ENCODE data around the gene KCP.
A peak's percentile ranks its signal among the peaks of the same experiment; 100 is the strongest.
"Not testable (repeated sequence)": the region's sequence is repeated elsewhere in the genome, so short reads cannot be mapped to it uniquely, and the experiment has no call there.

Gene KCP

GRCh38 chr7:128945668-128946366 lies 35.3 kb upstream of the KCP start:
- FAIRE-seq (no peak), DNase-seq (ENCODE audit: insufficient read length) (no peak)
- TF ChIP-seq TAF1 (IDR thresholded peaks at IDR 0.05; ENCODE audit: borderline replicate concordance, low read depth, low read length) (no peak), POLR2AphosphoS5 (IDR thresholded peaks at IDR 0.05; ENCODE audit: low read depth, low read length) (0 out of 2 replicates have a peak, but pooled peaks have one; percentile 19)

DNA sequence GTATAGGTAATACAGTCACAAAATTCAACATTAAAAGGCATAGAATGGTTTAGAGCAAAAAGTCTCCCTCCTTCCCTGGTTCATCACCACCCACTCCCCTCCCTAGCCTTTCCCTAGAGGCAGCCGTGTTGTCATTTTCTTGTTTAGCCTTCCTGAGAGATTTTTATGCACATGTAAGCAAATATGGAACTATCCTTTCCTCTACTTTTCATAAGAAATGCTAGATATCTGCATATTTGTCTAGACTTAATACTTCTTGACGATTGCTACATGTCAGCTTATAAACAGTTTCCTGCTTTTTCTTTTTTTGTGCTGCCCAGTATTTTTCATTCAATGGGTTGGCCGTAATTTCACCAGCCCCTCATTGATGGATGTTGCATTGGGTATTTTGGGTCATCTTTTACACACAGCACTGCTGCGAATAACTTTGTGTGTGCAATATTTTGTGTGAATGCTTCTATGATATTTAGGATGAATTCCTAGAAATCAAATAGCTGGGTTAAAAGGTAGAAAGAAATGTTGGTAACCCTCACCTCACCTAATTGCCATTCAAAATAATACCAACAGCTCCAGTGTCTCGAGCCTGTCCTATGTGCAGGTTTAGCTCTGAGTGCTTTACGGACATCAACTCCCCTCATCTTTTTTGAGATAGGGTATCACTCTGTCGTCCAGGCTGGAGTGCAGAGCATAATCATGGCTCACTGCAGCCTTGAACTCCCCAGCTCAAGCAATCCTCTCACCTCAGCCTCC lies 34.2 kb upstream of the KCP start:
- FAIRE-seq (no peak), DNase-seq (ENCODE audit: insufficient read length) (no peak)
- no peak for TF ChIP-seq TAF1 (IDR thresholded peaks at IDR 0.05; ENCODE audit: borderline replicate concordance, low read depth, low read length)
- no peak for TF ChIP-seq POLR2AphosphoS5 (IDR thresholded peaks at IDR 0.05; ENCODE audit: low read depth, low read length)
- no peak for TF ChIP-seq POLR2A (IDR thresholded peaks at IDR 0.05; ENCODE audit: low read depth, low read length)

DNA sequence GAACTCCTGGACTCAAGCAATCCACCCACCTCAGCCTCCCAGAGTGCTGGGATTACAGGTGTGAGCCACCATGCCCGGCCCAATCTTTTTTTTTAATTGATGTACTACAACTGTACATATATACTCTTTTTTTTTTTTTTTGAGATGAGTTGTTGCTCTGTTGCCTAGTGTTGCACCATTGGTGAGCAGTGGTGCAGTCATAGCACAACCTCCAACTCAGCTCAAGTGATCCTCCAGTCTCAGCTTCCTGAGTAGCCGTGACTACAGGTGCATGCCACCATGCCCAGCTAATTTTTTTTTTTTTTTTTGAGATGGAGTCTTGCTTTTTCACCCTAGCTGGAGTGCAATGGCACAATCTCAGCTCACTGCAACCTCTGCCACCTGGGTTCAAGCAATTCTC lies 32.7 kb upstream of the KCP start:
- DNase-seq (ENCODE audit: insufficient read length); FAIRE-seq: not testable (repeated sequence)

DNA sequence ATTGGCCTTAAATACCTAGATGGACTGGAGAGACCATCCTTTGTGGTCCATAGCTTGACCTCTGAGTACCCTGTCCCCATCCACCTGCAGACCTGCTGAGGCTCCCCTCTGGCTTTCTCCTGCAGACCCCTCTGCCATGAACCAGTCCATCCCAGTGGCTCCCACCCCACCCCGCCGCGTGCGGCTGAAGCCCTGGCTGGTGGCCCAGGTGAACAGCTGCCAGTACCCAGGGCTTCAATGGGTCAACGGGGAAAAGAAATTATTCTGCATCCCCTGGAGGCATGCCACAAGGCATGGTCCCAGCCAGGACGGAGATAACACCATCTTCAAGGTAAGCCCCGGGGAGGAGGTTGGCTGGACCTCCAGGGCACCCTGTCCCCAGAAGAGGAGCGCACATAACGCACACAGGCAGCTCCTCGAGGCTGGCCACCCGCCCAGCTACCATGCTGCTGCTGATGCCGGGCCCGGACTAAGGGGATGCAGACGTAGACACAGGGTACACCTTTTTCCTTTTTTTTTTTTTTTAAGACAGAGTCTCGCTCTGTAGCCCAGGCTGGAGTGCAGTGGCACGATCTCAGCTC lies 31.5 kb upstream of the KCP start:
- no peak for FAIRE-seq
- no peak for TF ChIP-seq POLR2AphosphoS5 (IDR thresholded peaks at IDR 0.05; ENCODE audit: low read depth, low read length)
- TF ChIP-seq TAF1 (IDR thresholded peaks at IDR 0.05; ENCODE audit: borderline replicate concordance, low read depth, low read length) = no peak
- no peak for TF ChIP-seq POLR2A (IDR thresholded peaks at IDR 0.05; ENCODE audit: low read depth, low read length)
- no peak for DNase-seq (ENCODE audit: insufficient read length)

- no peak for TF ChIP-seq TAF1 (IDR thresholded peaks at IDR 0.05; ENCODE audit: borderline replicate concordance, low read depth, low read length)
- TF ChIP-seq POLR2A (IDR thresholded peaks at IDR 0.05; ENCODE audit: low read depth, low read length) = no peak
- no peak for TF ChIP-seq POLR2AphosphoS5 (IDR thresholded peaks at IDR 0.05; ENCODE audit: low read depth, low read length)
- DNase-seq (ENCODE audit: insufficient read length) (no peak), FAIRE-seq (no peak)
Observed at GRCh38 chr7:128941323-128941890, 30.9 kb upstream of the KCP start.

DNA sequence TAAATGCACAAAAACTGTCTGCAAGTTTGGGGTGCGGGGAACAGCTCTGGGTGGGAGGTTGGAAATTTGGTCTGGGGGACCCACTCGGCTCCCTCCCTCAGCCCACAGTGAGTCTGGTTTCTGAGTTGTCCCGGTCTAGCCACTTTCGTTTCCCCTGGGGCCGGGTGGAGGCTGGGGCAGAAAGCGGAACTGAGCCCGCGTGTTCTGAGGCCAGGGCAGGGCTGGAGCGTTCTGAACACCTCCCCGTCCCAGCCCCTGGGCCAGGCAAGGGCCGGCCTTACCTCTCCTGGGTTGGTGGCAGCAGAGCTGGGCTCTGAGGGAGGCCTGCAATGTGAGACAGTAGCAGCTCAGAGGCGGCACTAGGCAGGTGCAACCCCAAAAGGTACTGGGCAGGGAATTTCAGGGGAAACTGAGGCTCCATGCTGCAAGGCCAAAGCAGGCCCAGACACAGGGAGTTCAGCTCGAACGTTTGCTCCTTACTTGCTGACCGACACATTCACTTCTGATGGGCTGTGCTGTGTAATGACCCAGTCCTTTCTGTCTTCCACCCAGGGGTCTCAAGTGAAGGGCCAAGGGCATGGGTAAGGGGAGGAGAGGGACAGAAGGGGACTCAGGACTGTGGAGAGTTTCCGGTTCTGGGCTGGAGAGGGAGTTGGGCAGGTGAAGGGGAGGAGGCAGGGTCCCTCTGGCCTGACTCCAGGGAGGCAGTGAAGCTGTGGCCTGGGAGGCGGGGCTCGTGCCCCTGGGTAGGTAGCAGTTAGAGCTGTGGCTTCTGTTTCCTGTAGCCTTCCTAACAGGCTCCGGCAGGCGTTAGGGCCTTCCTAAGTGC lies 30.2 kb upstream of the KCP start:
- DNase-seq (ENCODE audit: insufficient read length) = peak; percentile 91
- peak; percentile 96 for FAIRE-seq
- TF ChIP-seq POLR2A (IDR thresholded peaks at IDR 0.05; ENCODE audit: low read depth, low read length) (peak; percentile 80; the same call in 1 of the 2 replicates), POLR2AphosphoS5 (IDR thresholded peaks at IDR 0.05; ENCODE audit: low read depth, low read length) (peak; percentile 12; the same call in 1 of the 2 replicates), TAF1 (IDR thresholded peaks at IDR 0.05; ENCODE audit: borderline replicate concordance, low read depth, low read length) (peak; percentile 81)

DNA sequence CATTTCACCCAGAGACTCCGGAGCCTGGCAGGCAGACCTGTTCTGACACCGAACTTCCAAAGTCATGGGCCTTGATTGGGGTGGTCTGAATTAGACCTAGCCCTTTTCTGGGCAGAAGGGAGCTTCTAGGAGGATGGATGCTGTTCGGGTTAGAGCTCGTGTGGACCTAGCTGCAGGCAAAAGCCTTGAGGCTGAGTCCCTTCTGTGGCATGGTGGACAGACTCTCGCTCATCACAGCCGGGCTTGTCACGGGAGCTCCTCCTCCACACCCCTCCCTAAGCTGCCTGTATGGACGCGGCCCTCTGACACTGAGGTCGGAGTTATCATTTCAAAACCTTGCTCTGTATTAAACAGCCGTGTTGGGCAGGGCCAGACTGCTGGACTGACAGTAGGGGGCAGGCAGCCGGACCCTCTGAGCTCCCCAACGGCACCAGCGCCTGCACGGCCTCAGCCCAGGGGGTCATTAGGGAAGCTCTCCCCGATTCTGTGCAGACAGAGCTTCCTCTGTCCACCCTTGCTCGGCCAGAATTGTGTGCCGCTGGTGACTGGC lies 29.4 kb upstream of the KCP start:
- DNase-seq (ENCODE audit: insufficient read length) (peak; percentile 59), FAIRE-seq (no peak)
- TF ChIP-seq TAF1 (IDR thresholded peaks at IDR 0.05; ENCODE audit: borderline replicate concordance, low read depth, low read length) (no peak), POLR2AphosphoS5 (IDR thresholded peaks at IDR 0.05; ENCODE audit: low read depth, low read length) (peak; percentile 68), POLR2A (IDR thresholded peaks at IDR 0.05; ENCODE audit: low read depth, low read length) (peak; percentile 39)

DNA sequence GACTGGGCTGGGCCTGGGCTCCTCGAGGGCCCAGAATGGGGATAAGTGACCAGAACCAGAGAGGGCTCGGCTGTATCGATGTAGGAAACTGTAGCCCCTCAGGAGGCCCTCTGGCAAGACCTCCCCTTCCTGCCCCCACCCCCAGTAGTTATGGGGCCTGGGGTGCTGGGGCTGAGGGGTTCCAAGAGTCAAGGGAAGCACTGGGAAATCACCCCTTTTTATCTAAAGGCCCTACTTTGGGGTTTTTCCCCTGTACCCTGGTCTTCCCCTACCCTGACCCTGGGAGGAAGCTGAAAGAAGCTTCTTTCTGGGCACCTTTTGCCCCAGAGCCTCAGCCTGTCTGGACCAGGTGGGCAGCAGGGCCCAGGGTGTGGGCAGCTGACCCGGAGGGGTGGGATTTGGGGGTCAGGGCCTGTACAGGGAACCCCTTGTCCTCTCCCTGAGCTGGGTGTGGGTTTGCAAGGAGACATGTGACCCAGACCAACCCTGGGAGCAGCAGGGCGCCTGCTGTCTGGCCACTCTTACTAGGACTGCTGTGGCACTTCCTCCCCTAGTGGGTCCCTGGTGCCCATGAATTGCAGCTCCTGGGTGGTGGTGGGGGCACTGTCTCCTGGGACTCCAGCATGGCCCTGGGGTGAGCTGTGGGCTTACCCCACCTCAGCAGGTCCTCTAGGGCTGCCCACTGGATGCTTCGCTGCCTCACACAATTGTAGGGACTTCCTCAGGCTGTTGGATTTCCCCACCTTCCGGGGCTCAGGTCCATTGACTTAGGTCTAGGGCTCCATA lies 28.8 kb upstream of the KCP start:
- FAIRE-seq (no peak), DNase-seq (ENCODE audit: insufficient read length) (peak; percentile 37)
- TF ChIP-seq POLR2A (IDR thresholded peaks at IDR 0.05; ENCODE audit: low read depth, low read length) (peak; percentile 69), POLR2AphosphoS5 (IDR thresholded peaks at IDR 0.05; ENCODE audit: low read depth, low read length) (peak; percentile 74), TAF1 (IDR thresholded peaks at IDR 0.05; ENCODE audit: borderline replicate concordance, low read depth, low read length) (peak; percentile 37; the same call in 1 of the 2 replicates)

DNA sequence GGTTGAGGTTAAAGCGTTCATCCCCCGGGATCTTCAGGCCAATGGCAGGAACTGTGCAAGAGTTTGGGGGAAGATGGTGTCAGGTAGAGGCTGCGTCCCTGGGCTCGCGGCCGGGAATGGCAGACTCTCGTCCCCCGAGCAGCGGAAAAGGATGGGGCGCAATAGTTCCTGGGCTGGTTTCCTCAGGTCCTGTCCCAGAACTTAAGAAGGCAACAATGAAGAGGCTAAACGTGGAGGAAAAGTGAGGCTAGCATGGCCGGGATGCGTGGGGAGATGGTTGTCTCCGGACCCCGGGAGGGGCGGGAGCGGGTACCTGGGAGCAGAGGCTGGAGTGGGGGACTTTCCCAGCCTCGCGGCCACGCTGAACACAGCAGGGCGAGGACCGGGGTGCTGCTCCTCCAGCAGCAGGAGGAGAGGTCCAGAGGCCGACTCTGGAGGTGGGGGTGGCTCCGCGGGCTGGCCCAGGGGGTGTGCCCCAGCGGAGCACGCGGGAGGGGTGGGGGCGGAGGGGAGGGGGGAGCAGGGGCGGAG lies 28.1 kb upstream of the KCP start:
- DNase-seq (ENCODE audit: insufficient read length) (peak; percentile 47), FAIRE-seq (peak; percentile 24)
- TF ChIP-seq POLR2AphosphoS5 (IDR thresholded peaks at IDR 0.05; ENCODE audit: low read depth, low read length) (peak; percentile 75), POLR2A (IDR thresholded peaks at IDR 0.05; ENCODE audit: low read depth, low read length) (peak; percentile 63; the same call in 1 of the 2 replicates), TAF1 (IDR thresholded peaks at IDR 0.05; ENCODE audit: borderline replicate concordance, low read depth, low read length) (no peak)

Data from GM12892 (cell line).